ENCODE measurements around the gene DCTPP1. TPM values are rescaled to one million over a fixed set of nuclear protein-coding genes. Genes with fewer than 3 reads are reported as not detected.
A peak's percentile ranks its signal among the peaks of the same experiment; 100 is the strongest.

DCTPP1 gene
- total and polyA plus RNA-seq, 12 donors = 12.0 to 42.6 (median 29.7) TPM

DNA sequence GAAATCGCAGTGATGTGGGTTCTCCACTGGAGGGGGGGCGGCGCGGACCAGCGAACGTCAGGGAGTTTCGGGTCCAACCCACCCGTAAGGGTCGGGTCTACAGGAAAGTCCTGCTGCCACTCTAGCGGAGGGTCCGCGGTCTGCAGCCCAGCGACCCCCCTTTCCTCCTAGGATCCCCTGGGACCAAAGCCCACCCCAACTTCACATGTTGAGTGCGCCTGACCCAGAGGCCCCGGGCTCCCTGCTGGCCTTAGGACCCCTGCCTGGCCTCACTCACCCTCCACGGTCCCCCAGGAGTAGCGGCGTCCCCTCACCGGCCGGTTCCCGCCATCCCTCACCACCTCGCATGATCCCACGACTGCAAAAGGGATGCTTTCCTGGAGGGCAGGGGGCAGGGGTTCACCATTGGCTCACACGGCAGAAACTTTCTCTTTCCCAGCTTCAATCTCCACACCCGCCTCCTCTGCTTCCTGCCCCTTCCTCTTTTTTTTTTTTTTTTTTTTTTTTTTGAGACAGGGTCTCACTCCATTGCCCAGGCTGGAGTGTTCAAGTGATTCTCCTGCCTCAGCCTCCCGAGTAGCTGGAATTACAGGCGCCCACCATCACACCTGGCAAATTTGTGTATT, 50.6 kb downstream of the DCTPP1 start:
- WGBS, 2 donors = 21 to 32% methylated on average over 27 of the region's 27 CpGs
- ATAC-seq (no peak), DNase-seq (no peak)
- no peaks in the 10 kb centered on the region for H3K9me3 ChIP-seq
- TF ChIP-seq, protein P1, sequence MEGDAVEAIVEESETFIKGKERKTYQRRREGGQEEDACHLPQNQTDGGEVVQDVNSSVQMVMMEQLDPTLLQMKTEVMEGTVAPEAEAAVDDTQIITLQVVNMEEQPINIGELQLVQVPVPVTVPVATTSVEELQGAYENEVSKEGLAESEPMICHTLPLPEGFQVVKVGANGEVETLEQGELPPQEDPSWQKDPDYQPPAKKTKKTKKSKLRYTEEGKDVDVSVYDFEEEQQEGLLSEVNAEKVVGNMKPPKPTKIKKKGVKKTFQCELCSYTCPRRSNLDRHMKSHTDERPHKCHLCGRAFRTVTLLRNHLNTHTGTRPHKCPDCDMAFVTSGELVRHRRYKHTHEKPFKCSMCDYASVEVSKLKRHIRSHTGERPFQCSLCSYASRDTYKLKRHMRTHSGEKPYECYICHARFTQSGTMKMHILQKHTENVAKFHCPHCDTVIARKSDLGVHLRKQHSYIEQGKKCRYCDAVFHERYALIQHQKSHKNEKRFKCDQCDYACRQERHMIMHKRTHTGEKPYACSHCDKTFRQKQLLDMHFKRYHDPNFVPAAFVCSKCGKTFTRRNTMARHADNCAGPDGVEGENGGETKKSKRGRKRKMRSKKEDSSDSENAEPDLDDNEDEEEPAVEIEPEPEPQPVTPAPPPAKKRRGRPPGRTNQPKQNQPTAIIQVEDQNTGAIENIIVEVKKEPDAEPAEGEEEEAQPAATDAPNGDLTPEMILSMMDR (IDR thresholded peaks at IDR 0.05) = no peak
- H3K27me3 ChIP-seq = no peaks in the 10 kb centered on the region
- peak overlapping the region in 9 of 10 donors; percentile 83 to 100 (median 99) for H3K27ac ChIP-seq
- H3K4me1 ChIP-seq = peaks cover 10 to 29% (median 15%) of the 10 kb centered on the region in 9 donors
- peak overlapping the region; percentile 32 to 94 (median 68) for H3K4me3 ChIP-seq
- H3K36me3 ChIP-seq = no peaks in the 10 kb centered on the region
- intact Hi-C loops (cut with DNase I) = no loop called here

DNA sequence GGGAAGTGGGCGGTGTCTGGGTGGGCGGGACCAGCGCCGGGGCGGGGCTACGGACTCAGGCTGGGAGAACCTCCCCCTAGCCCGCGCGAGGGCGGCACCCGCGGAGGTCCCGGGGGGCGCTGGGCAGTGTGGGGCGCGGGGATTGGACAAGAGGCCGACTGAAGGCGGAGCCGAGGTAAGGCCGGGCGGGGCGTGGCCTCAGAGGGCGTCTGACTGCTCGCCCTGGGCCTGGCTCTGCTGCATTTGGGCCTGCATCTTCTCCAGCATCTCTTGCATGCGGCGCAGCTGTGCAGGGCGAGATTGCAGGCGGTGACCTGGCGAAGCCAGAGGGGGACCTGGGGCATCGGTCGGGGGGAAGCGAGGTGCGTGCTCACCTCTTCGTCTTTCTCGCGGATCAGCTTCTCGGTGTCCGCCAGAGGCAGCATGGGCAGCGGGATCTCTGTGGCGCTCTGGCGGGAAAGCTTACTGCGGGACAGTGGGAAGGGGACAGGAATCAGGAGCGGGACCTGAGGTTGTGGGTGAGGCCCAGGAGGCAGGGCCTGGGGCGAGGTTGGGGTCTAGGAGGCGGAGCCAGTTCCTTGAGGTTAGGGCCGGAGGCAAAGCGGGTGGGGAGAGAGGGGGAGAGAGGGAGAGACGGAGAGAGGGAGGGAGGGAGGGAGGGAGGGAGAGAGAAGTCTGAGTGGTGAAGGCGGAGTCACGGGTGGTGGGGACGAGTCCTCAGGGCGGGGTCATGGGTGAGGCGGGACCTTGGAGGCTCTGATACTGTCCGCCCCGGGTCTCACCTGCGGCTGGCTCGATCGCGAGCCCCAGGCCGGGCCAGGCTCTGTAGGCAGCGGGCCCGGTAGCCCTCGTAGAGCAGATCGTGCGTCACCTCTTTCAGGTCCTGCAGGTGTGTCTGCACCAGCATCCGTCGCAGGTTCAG, 51.3 kb downstream of the DCTPP1 start:
- no peaks in the 10 kb centered on the region for H3K36me3 ChIP-seq
- H3K9me3 ChIP-seq = no peaks in the 10 kb centered on the region
- H3K4me1 ChIP-seq = peaks cover 10 to 29% (median 15%) of the 10 kb centered on the region in 9 donors
- 1 to 2% methylated on average over 53 to 67 of the region's 67 CpGs for WGBS, 2 donors
- H3K4me3 ChIP-seq = peak overlapping the region; percentile 32 to 94 (median 68)
- H3K27me3 ChIP-seq = no peaks in the 10 kb centered on the region
- TF ChIP-seq, protein P1 (IDR thresholded peaks at IDR 0.05) = peak in 4 of 9 donors; percentile 12 to 42 (median 22)
- peak overlapping the region; percentile 98 to 100 (median 99) for H3K27ac ChIP-seq
- intact Hi-C loops (cut with DNase I) = no loop called here
- peak; percentile 96 to 98 (median 98) for ATAC-seq
- DNase-seq = peak; percentile 99 to 100

DNA sequence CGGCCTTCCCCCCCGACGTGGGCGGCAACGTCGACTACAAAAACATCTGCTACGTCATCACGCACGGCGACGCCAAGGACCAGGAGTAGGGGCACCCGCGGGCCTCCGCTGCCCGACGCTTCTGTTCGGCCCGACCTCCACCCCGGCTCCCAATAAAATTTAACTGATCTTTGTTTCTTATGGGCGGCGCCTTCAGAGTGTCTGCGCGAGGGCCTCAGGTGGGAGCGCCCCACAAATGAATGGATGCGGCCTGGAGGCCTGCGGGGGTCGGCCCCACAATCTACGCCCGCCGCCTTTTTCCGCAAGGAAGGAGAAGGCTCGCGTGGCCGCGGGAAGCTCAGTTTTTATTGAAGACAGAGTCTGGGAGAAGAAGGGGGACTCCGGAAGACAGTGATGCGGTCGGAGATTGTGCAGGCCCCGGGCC, 52.0 kb downstream of the DCTPP1 start:
- 0 to 1% methylated on average over 39 of the region's 39 CpGs for WGBS, 2 donors
- Histone ChIP-seq H3K27me3 (no peaks in the 10 kb centered on the region), H3K36me3 (no peaks in the 10 kb centered on the region), H3K4me1 (peaks cover 10 to 29% (median 15%) of the 10 kb centered on the region in 9 donors), H3K4me3 (peak overlapping the region; percentile 35 to 94 (median 68)), H3K27ac (peak overlapping the region; percentile 98 to 100 (median 99)), H3K9me3 (no peaks in the 10 kb centered on the region)
- ATAC-seq (peak; percentile 69 to 86 (median 78)), DNase-seq (peak; percentile 96)
- TF ChIP-seq, protein P1 (IDR thresholded peaks at IDR 0.05) = no peak
- intact Hi-C loops (cut with DNase I) = no loop called here

DNA sequence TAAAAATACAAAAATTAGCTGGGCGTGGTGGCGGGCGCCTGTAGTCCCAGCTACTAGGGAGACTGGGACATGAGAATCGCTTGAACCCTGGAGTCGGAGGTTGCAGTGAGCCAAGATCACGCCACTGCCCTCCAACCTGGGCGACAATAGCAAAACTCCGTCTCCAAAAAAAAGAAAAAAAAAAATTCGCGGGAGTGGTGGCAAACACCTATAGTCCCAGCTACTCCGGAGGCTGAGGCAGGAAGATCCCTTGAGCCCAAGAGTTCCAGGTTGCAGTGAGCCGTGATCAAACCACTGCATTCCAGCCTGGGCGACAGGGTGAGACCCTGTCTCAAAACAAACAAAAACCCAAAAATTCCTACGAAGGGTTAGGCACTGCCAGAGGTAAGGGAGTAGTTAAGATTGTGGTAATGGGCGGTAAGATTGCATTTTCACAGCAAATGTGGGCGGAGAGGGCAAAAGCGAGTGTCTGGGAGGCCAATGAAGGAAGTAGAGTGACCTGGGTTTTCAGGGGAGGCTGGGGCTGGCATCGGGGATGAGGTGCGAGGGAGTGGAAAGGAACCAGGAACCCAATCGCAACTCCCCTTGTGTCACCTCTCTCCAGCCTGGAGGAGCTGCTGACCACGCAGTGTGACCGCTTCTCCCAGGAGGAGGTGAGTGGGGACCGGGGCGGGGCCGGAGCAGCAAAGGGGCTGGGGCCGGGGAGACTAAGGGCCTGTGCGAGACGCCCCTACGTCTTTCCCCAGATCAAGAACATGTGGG, 52.6 kb downstream of the DCTPP1 start:
- intact Hi-C loops (cut with DNase I) = no loop called here
- 45% methylated on average over 29 of the region's 29 CpGs for WGBS, 2 donors
- ATAC-seq (no peak), DNase-seq (no peak)
- no peaks in the 10 kb centered on the region for H3K9me3 ChIP-seq
- peak overlapping the region; percentile 35 to 94 (median 68) for H3K4me3 ChIP-seq
- H3K27ac ChIP-seq = peak overlapping the region; percentile 98 to 100 (median 99)
- peaks cover 10 to 31% (median 16%) of the 10 kb centered on the region in 9 donors for H3K4me1 ChIP-seq
- TF ChIP-seq, protein P1 (IDR thresholded peaks at IDR 0.05) = no peak
- no peaks in the 10 kb centered on the region for H3K27me3 ChIP-seq
- H3K36me3 ChIP-seq = no peaks in the 10 kb centered on the region
